Esophagus squamous epithelium (tissue), 5 donors: ENCODE measurements around the gene EDAR. TPM values are rescaled to one million over a fixed set of nuclear protein-coding genes. Genes with fewer than 3 reads are reported as not detected.

Experiments
- DNase-seq: peaks from one replicate; lab custom pipeline; 2025; lab: John Stamatoyannopoulos, UW
- H3K27ac ChIP-seq, 4 donors: fragments of 200-600 bp; sonication (generic); one replicate each; pipeline ENCODE4 v1.5.1; 2016 to 2019; ENCODE audit warnings: mild to moderate bottlenecking in 1 of 4
- H3K27me3 ChIP-seq, 4 donors: fragments of 200-600 bp; sonication (generic); 1 replicate in 3 of 4; 2 replicates in 1 of 4; pipeline versions ENCODE4 v1.5.1 to v1.6.0; 2017 to 2021; ENCODE audit warnings: antibody characterized with exemption in 1 of 4
- H3K36me3 ChIP-seq, 3 donors: fragments of 200-600 bp; sonication (generic); one replicate each; pipeline ENCODE4 v1.5.1; 2016 to 2019
- H3K4me1 ChIP-seq, 3 donors: fragments of 200-600 bp; sonication (generic); one replicate each; pipeline ENCODE4 v1.5.1; 2017 to 2019
- H3K4me3 ChIP-seq, 4 donors: fragments of 200-600 bp; sonication (generic); 1 replicate in 3 of 4; 2 replicates in 1 of 4; pipeline ENCODE4 v1.5.1; 2016 to 2019; ENCODE audit warnings: mild to moderate bottlenecking in 2 of 4, moderate library complexity in 1 of 4
- H3K9me3 ChIP-seq, 3 donors: fragments of 200-600 bp; sonication (generic); one replicate each; pipeline ENCODE4 v1.5.1; 2016 to 2019
- POLR2A ChIP-seq, 4 donors: fragments of 450-650 bp; IDR thresholded peaks; one replicate each; pipeline ENCODE4 v1.6.1; 2017; ENCODE audit warnings: antibody characterized with exemption in 4 of 4, mild to moderate bottlenecking in 4 of 4, moderate library complexity in 3 of 4
- WGBS, 2 donors: methylation state at CpG; one replicate each; pipeline ENCODE4 v1.1.5; 2018; 5-methylcytosine and 5-hydroxymethylcytosine counted together
- intact Hi-C: fragments of 100-400 bp; cut with DNase I; formaldehyde crosslinking; loops from one replicate; pipeline ENCODE4 v1.15.0; 2022
- total RNA-seq, 4 donors: library from RNA; depleted of rRNA; stranded (reverse); fragments of >200 nt; gene quantifications; one replicate each; pipeline ENCODE4 v1.1.0, GENCODE V29; 2016
- TF ChIP-seq, protein P1 (sequence below), 6 experiments: fragments of 450-650 bp in 4 of 6; fragments of 200-600 bp in 2 of 6; sonication (generic) in 2 of 6; IDR thresholded peaks; one replicate each; pipeline ENCODE4 v1.5.1; 2016 to 2019; ENCODE audit warnings: antibody characterized with exemption in 6 of 6, mild to moderate bottlenecking in 4 of 6, moderate library complexity in 4 of 6
- donor health status: DM: yes; HTN: yes; CAD: no.

Gene EDAR
- total RNA-seq, 4 donors from 2014 or later, result 3.9 to 5.3 (median 4.4) TPM

DNA sequence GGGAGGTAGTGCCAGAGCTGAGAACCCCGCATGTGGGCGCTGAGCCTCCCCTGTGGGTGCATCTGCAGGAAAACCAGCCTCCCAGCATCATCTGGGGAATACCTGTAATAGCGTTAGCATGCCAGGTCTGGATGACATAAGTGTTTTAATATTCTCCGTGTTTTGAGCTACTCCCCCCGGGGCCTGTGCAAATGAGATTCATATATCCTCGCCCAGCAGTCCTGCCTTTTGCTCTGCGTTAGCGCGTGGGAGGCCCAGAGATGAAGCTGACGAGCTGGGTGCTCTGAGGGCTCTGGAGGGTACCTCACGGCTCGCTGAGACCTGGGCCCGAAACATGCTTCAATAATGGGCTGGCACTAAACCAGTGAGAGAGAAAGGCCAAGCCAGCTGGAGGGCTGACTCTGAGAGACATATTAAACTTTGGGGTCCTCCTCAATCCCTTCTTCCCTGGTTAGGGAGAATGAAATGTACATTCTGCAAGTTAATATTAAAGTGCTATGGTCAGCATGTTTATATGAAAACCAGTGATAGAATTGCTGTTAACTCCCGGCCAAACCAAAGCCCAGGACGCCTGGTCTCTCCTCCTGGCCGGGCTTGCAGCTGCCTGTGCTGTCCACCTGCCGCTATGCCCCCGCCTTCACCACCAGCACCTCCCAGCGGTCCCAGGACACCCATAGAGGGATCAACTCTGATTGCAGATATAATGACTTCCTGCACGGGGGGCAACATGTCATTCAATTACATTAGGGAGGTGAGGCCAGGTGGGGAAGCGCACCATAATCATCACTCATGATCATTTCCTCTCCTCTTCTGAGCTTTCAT is 77.0 kb downstream of the EDAR start:
- no peak for DNase-seq
- Histone ChIP-seq H3K4me3 (no peak overlapping the region), H3K36me3 (peaks cover 0 to 34% (median 0%) of the 10 kb centered on the region in 3 donors), H3K9me3 (no peaks in the 10 kb centered on the region), H3K27ac (no peak overlapping the region), H3K4me1 (peaks cover 0 to 17% (median 8%) of the 10 kb centered on the region in 3 donors), H3K27me3 (no peaks in the 10 kb centered on the region)
- intact Hi-C loops, result no loop called here
- 78 to 91% methylated on average over 7 to 21 of the region's 21 CpGs for WGBS, 2 donors
- TF ChIP-seq POLR2A (IDR thresholded peaks at IDR 0.05), result no peak
- TF ChIP-seq, protein P1, sequence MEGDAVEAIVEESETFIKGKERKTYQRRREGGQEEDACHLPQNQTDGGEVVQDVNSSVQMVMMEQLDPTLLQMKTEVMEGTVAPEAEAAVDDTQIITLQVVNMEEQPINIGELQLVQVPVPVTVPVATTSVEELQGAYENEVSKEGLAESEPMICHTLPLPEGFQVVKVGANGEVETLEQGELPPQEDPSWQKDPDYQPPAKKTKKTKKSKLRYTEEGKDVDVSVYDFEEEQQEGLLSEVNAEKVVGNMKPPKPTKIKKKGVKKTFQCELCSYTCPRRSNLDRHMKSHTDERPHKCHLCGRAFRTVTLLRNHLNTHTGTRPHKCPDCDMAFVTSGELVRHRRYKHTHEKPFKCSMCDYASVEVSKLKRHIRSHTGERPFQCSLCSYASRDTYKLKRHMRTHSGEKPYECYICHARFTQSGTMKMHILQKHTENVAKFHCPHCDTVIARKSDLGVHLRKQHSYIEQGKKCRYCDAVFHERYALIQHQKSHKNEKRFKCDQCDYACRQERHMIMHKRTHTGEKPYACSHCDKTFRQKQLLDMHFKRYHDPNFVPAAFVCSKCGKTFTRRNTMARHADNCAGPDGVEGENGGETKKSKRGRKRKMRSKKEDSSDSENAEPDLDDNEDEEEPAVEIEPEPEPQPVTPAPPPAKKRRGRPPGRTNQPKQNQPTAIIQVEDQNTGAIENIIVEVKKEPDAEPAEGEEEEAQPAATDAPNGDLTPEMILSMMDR (IDR thresholded peaks at IDR 0.05), result no peak

GRCh38 chr2:108911401-108911800 is 77.6 kb downstream of the EDAR start:
- 80 to 81% methylated on average over 3 to 4 of the region's 5 CpGs for WGBS, 2 donors
- H3K27ac ChIP-seq, result no peak overlapping the region
- intact Hi-C loops, result no loop called here

GRCh38 chr2:108910541-108911396 is 78.3 kb downstream of the EDAR start:
- Histone ChIP-seq H3K27me3 (no peaks in the 10 kb centered on the region), H3K27ac (no peak overlapping the region), H3K4me3 (no peak overlapping the region), H3K4me1 (peaks cover 0 to 7% (median 0%) of the 10 kb centered on the region in 3 donors), H3K9me3 (no peaks in the 10 kb centered on the region), H3K36me3 (peaks cover 0 to 47% (median 0%) of the 10 kb centered on the region in 3 donors)
- no peak for DNase-seq
- TF ChIP-seq, protein P1 (IDR thresholded peaks at IDR 0.05), result no peak
- TF ChIP-seq POLR2A (IDR thresholded peaks at IDR 0.05), result no peak
- 73 to 88% methylated on average over 3 to 9 of the region's 20 CpGs for WGBS, 2 donors
- intact Hi-C loops, result no loop called here

More at GRCh38 chr2:108911401-108911800, 77.6 kb downstream of the EDAR start:
- Histone ChIP-seq H3K36me3 (peaks cover 0 to 40% (median 0%) of the 10 kb centered on the region in 3 donors), H3K4me3 (no peak overlapping the region), H3K9me3 (no peaks in the 10 kb centered on the region), H3K27me3 (no peaks in the 10 kb centered on the region), H3K4me1 (peaks cover 0 to 10% (median 2%) of the 10 kb centered on the region in 3 donors)
- TF ChIP-seq, protein P1 (IDR thresholded peaks at IDR 0.05), result no peak
- no peak for TF ChIP-seq POLR2A (IDR thresholded peaks at IDR 0.05)
- no peak for DNase-seq

DNA sequence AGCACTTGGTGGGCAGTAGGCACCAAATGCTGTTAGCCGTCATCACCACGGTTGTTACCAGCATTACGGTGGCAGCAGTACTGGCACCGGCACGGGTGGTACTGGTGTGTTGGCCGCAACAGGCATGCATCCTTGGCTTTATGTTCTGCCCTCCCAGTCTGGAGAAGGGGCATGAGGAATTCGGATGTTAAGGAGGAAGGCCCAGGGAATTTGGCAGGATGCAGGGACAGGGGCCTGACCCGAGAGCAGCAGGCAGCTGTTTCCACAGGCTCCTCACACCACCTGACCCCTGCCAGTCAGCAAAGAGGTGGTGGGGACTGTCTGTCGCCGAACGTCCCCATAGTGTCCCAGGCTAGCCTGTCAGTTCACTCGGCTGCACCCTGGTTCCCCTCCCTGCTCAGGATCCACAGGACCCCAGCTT is 79.0 kb downstream of the EDAR start:
- 87 to 100% methylated on average over 1 to 11 of the region's 12 CpGs for WGBS, 2 donors
- TF ChIP-seq POLR2A (IDR thresholded peaks at IDR 0.05), result no peak
- TF ChIP-seq, protein P1 (IDR thresholded peaks at IDR 0.05), result no peak
- no peak for DNase-seq
- intact Hi-C loops, result no loop called here
- Histone ChIP-seq H3K4me3 (no peak overlapping the region), H3K9me3 (no peaks in the 10 kb centered on the region), H3K36me3 (peaks cover 0 to 48% (median 0%) of the 10 kb centered on the region in 3 donors), H3K4me1 (peaks cover 0 to 9% (median 0%) of the 10 kb centered on the region in 3 donors), H3K27ac (no peak overlapping the region), H3K27me3 (no peaks in the 10 kb centered on the region)
